Gastroesophageal sphincter (tissue), 4 donors: ENCODE measurements around the gene VIM. TPM values are rescaled to one million over a fixed set of nuclear protein-coding genes. Genes with fewer than 3 reads are reported as not detected.

Experiments
- ATAC-seq: fragments of 150-250 bp; one replicate; pipeline ENCODE4 v1.9.1; 2016; ENCODE audit warnings: mild to moderate bottlenecking, moderate library complexity
- H3K27ac ChIP-seq, 4 donors: fragments of 200-600 bp; sonication (generic) in 3 of 4; 1 replicate in 3 of 4; 2 replicates in 1 of 4; pipeline ENCODE4 v1.5.1; 2016 to 2019
- H3K27me3 ChIP-seq: fragments of 200-600 bp; sonication (generic); one replicate; pipeline ENCODE4 v1.5.1; 2019
- H3K36me3 ChIP-seq, 2 donors: fragments of 200-600 bp; sonication (generic); one replicate each; pipeline ENCODE4 v1.5.1; 2019; ENCODE audit warnings: control low read depth in 1 of 2
- H3K4me1 ChIP-seq, 3 donors: fragments of 200-600 bp; sonication (generic); 1 replicate in 2 of 3; 2 replicates in 1 of 3; pipeline ENCODE4 v1.5.1; 2016 to 2019; ENCODE audit warnings: control low read depth in 2 of 3
- H3K4me3 ChIP-seq, 2 donors: fragments of 200-600 bp; sonication (generic); one replicate each; pipeline ENCODE4 v1.5.1; 2019; ENCODE audit warnings: mild to moderate bottlenecking in 1 of 2, moderate library complexity in 1 of 2
- H3K9me3 ChIP-seq, 3 donors: fragments of 200-600 bp; sonication (generic); one replicate each; pipeline ENCODE4 v1.5.1; 2017 to 2019; ENCODE audit warnings: control low read depth in 2 of 3
- EP300 ChIP-seq: sonication (generic); formaldehyde crosslinking; IDR thresholded peaks from one replicate; pipeline ENCODE4 v1.6.1; 2017; ENCODE audit warnings: antibody characterized with exemption, mild to moderate bottlenecking
- POLR2A ChIP-seq, 2 donors: fragments of 450-650 bp; IDR thresholded peaks; one replicate each; pipeline ENCODE4 v1.6.1; 2017; ENCODE audit warnings: antibody characterized with exemption in 2 of 2, mild to moderate bottlenecking in 2 of 2, moderate library complexity in 1 of 2
- POLR2AphosphoS5 ChIP-seq: sonication (generic); formaldehyde crosslinking; IDR thresholded peaks from one replicate; pipeline ENCODE4 v1.6.1; 2017; ENCODE audit warnings: antibody characterized with exemption
- WGBS, 2 donors: methylation state at CpG; one replicate each; pipeline ENCODE4 v1.1.5; 2018; ENCODE audit warnings: low coverage in 1 of 2; 5-methylcytosine and 5-hydroxymethylcytosine counted together
- total RNA-seq, 4 donors: library from RNA; depleted of rRNA; stranded (reverse); fragments of >200 nt; gene quantifications; one replicate each; pipeline ENCODE4 v1.1.0, GENCODE V29; 2016
- TF ChIP-seq, protein P1 (sequence below), 4 experiments: fragments of 200-600 bp in 2 of 4; fragments of 450-650 bp in 2 of 4; sonication (generic) in 1 of 4; IDR thresholded peaks; one replicate each; pipeline ENCODE4 v1.5.1; 2017 to 2019; ENCODE audit warnings: antibody characterized with exemption in 4 of 4, mild to moderate bottlenecking in 2 of 4, moderate library complexity in 2 of 4

The VIM gene
- total RNA-seq, 4 donors from 2014 or later, result 1,560 to 2,767 (median 2,026) TPM

DNA sequence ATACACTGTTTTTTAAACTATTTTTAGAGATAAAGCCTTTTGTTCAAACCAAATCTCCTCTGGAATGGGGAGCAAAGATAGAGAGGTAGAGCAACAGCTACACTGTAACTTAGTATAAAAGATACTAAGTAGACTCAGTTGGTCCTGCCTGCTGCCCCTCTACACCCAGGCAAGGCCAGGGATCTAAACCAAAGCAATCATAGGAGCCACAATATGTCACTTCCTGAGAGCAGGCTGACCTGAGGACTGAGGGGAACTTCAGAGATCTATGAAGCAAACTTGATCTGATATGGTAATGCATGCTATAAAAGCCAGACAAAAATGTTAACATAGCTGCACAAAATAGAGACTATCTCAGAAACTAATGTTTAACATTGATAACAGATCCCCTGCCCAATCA is 19.6 kb upstream of the VIM start:
- H3K4me1 ChIP-seq, result peaks cover 0 to 14% (median 0%) of the 10 kb centered on the region in 3 donors
- H3K4me3 ChIP-seq, result no peak overlapping the region
- no peak for ATAC-seq
- no peaks in the 10 kb centered on the region for H3K36me3 ChIP-seq
- no peak overlapping the region for H3K27ac ChIP-seq
- H3K9me3 ChIP-seq, result no peaks in the 10 kb centered on the region
- TF ChIP-seq POLR2A (IDR thresholded peaks at IDR 0.05), result no peak
- TF ChIP-seq, protein P1, sequence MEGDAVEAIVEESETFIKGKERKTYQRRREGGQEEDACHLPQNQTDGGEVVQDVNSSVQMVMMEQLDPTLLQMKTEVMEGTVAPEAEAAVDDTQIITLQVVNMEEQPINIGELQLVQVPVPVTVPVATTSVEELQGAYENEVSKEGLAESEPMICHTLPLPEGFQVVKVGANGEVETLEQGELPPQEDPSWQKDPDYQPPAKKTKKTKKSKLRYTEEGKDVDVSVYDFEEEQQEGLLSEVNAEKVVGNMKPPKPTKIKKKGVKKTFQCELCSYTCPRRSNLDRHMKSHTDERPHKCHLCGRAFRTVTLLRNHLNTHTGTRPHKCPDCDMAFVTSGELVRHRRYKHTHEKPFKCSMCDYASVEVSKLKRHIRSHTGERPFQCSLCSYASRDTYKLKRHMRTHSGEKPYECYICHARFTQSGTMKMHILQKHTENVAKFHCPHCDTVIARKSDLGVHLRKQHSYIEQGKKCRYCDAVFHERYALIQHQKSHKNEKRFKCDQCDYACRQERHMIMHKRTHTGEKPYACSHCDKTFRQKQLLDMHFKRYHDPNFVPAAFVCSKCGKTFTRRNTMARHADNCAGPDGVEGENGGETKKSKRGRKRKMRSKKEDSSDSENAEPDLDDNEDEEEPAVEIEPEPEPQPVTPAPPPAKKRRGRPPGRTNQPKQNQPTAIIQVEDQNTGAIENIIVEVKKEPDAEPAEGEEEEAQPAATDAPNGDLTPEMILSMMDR (IDR thresholded peaks at IDR 0.05), result no peak
- no peak for TF ChIP-seq EP300
- TF ChIP-seq POLR2AphosphoS5, result no peak
- no peaks in the 10 kb centered on the region for H3K27me3 ChIP-seq

DNA sequence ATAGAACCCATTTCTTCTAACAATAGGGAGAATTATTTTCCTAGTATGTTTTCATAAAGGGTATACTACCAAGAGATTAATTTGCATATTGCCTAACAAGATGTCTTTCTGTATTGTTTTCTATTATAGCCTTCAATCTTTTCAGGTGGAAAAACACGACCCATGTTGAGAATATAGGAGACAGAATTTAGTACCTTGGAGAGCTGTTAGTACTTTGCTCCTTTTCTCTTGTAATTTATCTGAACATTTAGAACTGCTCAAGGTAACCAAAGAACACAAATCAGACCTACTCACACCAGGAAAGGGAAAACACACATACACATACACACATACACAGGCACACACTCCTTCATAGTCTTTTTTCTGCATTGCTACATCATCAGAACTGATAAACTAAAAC is 18.7 kb upstream of the VIM start:
- no peaks in the 10 kb centered on the region for H3K27me3 ChIP-seq
- WGBS, 2 donors, result 79 to 83% methylated on average over 1 of the region's 1 CpG
- TF ChIP-seq POLR2A (IDR thresholded peaks at IDR 0.05) (no peak), EP300 (no peak), POLR2AphosphoS5 (no peak)
- TF ChIP-seq, protein P1 (IDR thresholded peaks at IDR 0.05), result no peak
- no peaks in the 10 kb centered on the region for H3K9me3 ChIP-seq
- H3K27ac ChIP-seq, result no peak overlapping the region
- H3K4me3 ChIP-seq, result no peak overlapping the region
- no peaks in the 10 kb centered on the region for H3K36me3 ChIP-seq
- ATAC-seq, result no peak
- peaks cover 0 to 14% (median 0%) of the 10 kb centered on the region in 3 donors for H3K4me1 ChIP-seq

GRCh38 chr10:17209881-17210280 is 18.2 kb upstream of the VIM start:
- Histone ChIP-seq H3K27me3 (no peaks in the 10 kb centered on the region), H3K36me3 (no peaks in the 10 kb centered on the region), H3K9me3 (no peaks in the 10 kb centered on the region), H3K4me3 (no peak overlapping the region), H3K27ac (no peak overlapping the region), H3K4me1 (peaks cover 0 to 17% (median 0%) of the 10 kb centered on the region in 3 donors)
- no peak for ATAC-seq
- no peak for TF ChIP-seq POLR2A (IDR thresholded peaks at IDR 0.05)
- TF ChIP-seq, protein P1 (IDR thresholded peaks at IDR 0.05), result no peak
- no peak for TF ChIP-seq EP300
- TF ChIP-seq POLR2AphosphoS5, result no peak
- WGBS, 2 donors, result 58 to 69% methylated on average over 2 of the region's 2 CpGs

DNA sequence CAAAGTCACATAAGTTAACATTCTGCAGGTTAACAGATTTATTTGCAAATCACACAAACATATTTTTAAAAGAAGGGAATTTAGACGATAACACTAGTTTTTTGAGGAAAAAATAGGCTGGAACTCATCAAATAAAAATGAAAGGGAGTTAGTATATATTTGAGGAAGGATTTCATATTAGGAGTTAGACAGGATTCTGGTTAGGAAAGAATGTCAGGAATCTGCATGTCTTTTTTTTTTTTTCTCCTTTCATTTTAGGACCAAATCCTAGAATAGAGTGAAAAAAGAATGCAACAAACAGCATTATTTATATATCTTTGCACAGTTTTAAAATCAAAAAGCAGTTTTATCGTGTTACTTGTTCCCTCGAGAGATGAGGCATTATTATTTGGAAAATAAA is 17.7 kb upstream of the VIM start:
- Histone ChIP-seq H3K36me3 (no peaks in the 10 kb centered on the region), H3K4me3 (no peak overlapping the region), H3K4me1 (peaks cover 0 to 17% (median 1%) of the 10 kb centered on the region in 3 donors), H3K27me3 (no peaks in the 10 kb centered on the region), H3K27ac (no peak overlapping the region), H3K9me3 (no peaks in the 10 kb centered on the region)
- TF ChIP-seq POLR2A (IDR thresholded peaks at IDR 0.05) (no peak), EP300 (no peak), POLR2AphosphoS5 (no peak)
- TF ChIP-seq, protein P1 (IDR thresholded peaks at IDR 0.05), result no peak
- no peak for ATAC-seq
- WGBS, 2 donors, result 33 to 36% methylated on average over 3 of the region's 3 CpGs

GRCh38 chr10:17212802-17213221 is 15.2 kb upstream of the VIM start:
- TF ChIP-seq POLR2A (IDR thresholded peaks at IDR 0.05) (no peak), POLR2AphosphoS5 (no peak), EP300 (no peak)
- TF ChIP-seq, protein P1 (IDR thresholded peaks at IDR 0.05), result no peak
- H3K36me3 ChIP-seq, result no peaks in the 10 kb centered on the region
- H3K27me3 ChIP-seq, result no peaks in the 10 kb centered on the region
- H3K27ac ChIP-seq, result no peak overlapping the region
- H3K4me1 ChIP-seq, result peaks cover 0 to 26% (median 8%) of the 10 kb centered on the region in 3 donors
- H3K9me3 ChIP-seq, result no peaks in the 10 kb centered on the region
- ATAC-seq, result no peak
- no peak overlapping the region for H3K4me3 ChIP-seq
